ENCODE data around the gene LONP2. TPM values are rescaled to one million over a fixed set of nuclear protein-coding genes. Genes with fewer than 3 reads are reported as not detected.

LONP2 gene
- total and polyA plus RNA-seq, 12 donors = 45.3 to 89.1 (median 75.2) TPM

DNA sequence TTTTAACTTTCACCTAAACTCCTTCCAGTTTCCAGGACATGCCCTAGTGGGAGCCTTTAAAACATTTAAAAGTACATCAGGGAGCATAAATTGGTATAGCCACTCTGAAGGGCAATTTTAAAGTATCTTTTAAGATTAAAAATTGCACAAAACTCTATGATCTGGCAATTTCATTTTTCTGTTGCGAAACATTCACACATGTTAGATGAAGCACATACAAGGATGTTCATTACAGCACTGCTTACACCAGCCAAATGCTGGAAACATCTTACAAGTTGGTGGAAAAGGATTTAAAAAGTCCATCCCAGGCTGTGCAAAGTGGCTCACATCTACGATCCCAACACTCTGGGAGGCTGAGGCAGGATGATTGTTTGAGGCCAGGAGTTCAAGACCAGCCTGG is 26.4 kb upstream of the LONP2 start:
- H3K4me3 ChIP-seq = no peak overlapping the region
- WGBS, 4 donors = 72 to 83% (median 76%) methylated on average over 2 of the region's 2 CpGs
- H3K36me3 ChIP-seq (replicated peaks in 1 of 2) = no peaks in the 10 kb centered on the region
- TF ChIP-seq, protein P1, sequence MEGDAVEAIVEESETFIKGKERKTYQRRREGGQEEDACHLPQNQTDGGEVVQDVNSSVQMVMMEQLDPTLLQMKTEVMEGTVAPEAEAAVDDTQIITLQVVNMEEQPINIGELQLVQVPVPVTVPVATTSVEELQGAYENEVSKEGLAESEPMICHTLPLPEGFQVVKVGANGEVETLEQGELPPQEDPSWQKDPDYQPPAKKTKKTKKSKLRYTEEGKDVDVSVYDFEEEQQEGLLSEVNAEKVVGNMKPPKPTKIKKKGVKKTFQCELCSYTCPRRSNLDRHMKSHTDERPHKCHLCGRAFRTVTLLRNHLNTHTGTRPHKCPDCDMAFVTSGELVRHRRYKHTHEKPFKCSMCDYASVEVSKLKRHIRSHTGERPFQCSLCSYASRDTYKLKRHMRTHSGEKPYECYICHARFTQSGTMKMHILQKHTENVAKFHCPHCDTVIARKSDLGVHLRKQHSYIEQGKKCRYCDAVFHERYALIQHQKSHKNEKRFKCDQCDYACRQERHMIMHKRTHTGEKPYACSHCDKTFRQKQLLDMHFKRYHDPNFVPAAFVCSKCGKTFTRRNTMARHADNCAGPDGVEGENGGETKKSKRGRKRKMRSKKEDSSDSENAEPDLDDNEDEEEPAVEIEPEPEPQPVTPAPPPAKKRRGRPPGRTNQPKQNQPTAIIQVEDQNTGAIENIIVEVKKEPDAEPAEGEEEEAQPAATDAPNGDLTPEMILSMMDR (IDR thresholded peaks at IDR 0.05) = no peak
- intact Hi-C loops (cut with DNase I) = no loop called here
- no peaks in the 10 kb centered on the region for H3K9me3 ChIP-seq (replicated peaks in 1 of 3)
- no peaks in the 10 kb centered on the region for H3K27me3 ChIP-seq
- no peaks in the 10 kb centered on the region for H3K4me1 ChIP-seq (replicated peaks in 1 of 2)
- no peak overlapping the region for H3K27ac ChIP-seq
- DNase-seq = no peak

DNA sequence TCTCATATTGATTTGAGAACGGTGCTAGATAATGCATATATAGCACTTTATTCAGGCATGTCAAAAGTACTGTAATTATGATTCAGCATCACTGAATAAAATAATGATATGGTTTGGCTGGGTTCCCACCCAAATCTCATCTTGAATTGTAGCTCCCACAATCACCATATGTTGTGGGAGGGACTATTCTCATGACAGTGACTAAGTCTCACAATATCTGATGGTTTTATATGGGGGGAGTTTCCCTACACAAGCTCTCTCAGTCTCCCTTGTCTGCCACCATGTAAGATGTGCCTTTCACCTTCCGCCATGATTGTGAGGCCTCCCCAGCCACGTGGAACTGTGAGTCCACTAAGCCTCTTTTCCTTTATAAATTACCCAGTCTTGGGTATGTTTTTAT is 25.6 kb upstream of the LONP2 start:
- intact Hi-C loops (cut with DNase I) = no loop called here
- Histone ChIP-seq H3K27me3 (no peaks in the 10 kb centered on the region), H3K36me3 (replicated peaks in 1 of 2) (no peaks in the 10 kb centered on the region), H3K9me3 (replicated peaks in 1 of 3) (no peaks in the 10 kb centered on the region), H3K4me3 (no peak overlapping the region), H3K4me1 (replicated peaks in 1 of 2) (no peaks in the 10 kb centered on the region), H3K27ac (no peak overlapping the region)
- WGBS, 4 donors = 81 to 98% (median 94%) methylated on average over 3 of the region's 3 CpGs
- no peak for DNase-seq
- no peak for TF ChIP-seq POLR2A (IDR thresholded peaks at IDR 0.05)
- TF ChIP-seq, protein P1 (IDR thresholded peaks at IDR 0.05) = no peak

DNA sequence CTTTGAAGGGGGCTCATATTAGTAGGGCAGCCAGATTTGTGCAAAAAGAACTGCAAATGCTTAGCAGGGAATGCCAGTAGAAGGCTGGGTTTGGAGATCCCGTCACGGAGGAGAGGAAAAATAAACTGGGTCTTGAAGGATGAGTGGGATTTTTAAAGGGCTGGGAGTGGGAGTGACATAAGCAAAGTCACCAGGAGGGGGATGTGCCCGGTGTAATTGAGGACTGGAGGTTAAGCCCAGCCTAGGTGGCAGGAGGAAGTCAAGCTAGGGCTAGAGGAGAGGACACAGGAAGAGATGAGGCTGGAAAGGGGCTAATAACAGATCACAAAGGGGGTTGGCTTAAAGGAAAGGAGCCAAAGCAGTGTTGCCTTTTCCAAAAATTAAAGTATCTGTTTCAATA is 23.2 kb upstream of the LONP2 start:
- H3K36me3 ChIP-seq (replicated peaks in 1 of 2) = no peaks in the 10 kb centered on the region
- TF ChIP-seq, protein P1 (IDR thresholded peaks at IDR 0.05) = no peak
- TF ChIP-seq POLR2A (IDR thresholded peaks at IDR 0.05) = no peak
- WGBS, 4 donors = 70 to 81% (median 72%) methylated on average over 3 of the region's 3 CpGs
- H3K4me1 ChIP-seq (replicated peaks in 1 of 2) = no peaks in the 10 kb centered on the region
- intact Hi-C loops (cut with DNase I) = no loop called here
- H3K27ac ChIP-seq = no peak overlapping the region
- no peak overlapping the region for H3K4me3 ChIP-seq
- no peaks in the 10 kb centered on the region for H3K9me3 ChIP-seq (replicated peaks in 1 of 3)
- no peak for DNase-seq
- H3K27me3 ChIP-seq = no peaks in the 10 kb centered on the region

DNA sequence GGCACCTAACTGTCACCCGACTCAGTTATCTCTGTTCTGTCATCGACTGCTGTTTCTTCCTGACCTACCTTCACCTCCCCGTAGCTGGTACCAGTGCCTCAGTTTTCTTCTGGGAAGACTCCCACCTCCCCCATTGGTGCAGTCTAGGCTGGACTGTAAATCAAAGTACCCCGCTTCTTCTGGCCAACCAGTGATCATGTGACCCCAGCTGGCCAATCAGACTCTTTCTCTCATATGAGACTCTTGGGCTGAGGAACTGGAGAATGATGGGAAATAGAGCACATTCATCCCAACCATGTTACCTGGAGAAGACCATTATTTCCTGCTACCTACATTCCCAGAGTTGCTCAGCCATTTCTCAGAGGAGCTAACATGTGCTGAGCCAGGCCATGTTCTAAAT is 20.6 kb upstream of the LONP2 start:
- intact Hi-C loops (cut with DNase I) = no loop called here
- no peak overlapping the region for H3K27ac ChIP-seq
- H3K36me3 ChIP-seq (replicated peaks in 1 of 2) = no peaks in the 10 kb centered on the region
- no peak for DNase-seq
- H3K4me3 ChIP-seq = no peak overlapping the region
- TF ChIP-seq, protein P1 (IDR thresholded peaks at IDR 0.05) = no peak
- no peak for TF ChIP-seq POLR2A (IDR thresholded peaks at IDR 0.05)
- no peaks in the 10 kb centered on the region for H3K9me3 ChIP-seq (replicated peaks in 1 of 3)
- no peaks in the 10 kb centered on the region for H3K4me1 ChIP-seq (replicated peaks in 1 of 2)
- WGBS, 4 donors = 90 to 95% (median 92%) methylated on average over 4 of the region's 4 CpGs
- H3K27me3 ChIP-seq = no peaks in the 10 kb centered on the region
